Measurements from ENCODE around the gene ABCD2.

DNA sequence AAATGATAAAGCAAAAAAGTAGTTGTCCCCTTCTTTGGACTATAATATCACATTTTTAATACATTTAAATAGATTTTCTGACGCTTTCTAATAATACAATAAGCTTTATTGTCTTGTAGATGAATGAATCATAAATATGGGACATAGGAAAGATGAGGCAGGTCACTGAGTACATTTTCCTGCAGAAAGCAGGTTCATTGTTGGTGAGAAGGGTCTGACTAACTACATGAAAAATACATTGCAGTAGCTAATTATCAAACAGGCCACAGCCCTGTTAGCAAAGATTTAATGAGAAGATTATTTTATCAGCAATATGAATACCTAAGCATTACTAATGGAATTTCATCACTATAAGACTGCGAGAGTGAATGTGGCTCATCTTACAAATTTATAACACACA lies 45.6 kb downstream of the ABCD2 start:
- TF ChIP-seq EZH2 (IDR thresholded peaks at IDR 0.05; ENCODE audit: borderline replicate concordance, low read depth, low read length, severe bottlenecking): no peak
- TF ChIP-seq, protein P1, sequence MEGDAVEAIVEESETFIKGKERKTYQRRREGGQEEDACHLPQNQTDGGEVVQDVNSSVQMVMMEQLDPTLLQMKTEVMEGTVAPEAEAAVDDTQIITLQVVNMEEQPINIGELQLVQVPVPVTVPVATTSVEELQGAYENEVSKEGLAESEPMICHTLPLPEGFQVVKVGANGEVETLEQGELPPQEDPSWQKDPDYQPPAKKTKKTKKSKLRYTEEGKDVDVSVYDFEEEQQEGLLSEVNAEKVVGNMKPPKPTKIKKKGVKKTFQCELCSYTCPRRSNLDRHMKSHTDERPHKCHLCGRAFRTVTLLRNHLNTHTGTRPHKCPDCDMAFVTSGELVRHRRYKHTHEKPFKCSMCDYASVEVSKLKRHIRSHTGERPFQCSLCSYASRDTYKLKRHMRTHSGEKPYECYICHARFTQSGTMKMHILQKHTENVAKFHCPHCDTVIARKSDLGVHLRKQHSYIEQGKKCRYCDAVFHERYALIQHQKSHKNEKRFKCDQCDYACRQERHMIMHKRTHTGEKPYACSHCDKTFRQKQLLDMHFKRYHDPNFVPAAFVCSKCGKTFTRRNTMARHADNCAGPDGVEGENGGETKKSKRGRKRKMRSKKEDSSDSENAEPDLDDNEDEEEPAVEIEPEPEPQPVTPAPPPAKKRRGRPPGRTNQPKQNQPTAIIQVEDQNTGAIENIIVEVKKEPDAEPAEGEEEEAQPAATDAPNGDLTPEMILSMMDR (IDR thresholded peaks at IDR 0.05; ENCODE audit: borderline replicate concordance, extremely low read depth, low read length, poor library complexity, severe bottlenecking): no peak

All from DND-41 (cell line).